Tibial nerve (tissue), 4 donors: ENCODE results near the gene MTA3.

Experiments
- EP300 ChIP-seq, 2 donors: sonication (generic); formaldehyde crosslinking; IDR thresholded peaks; one replicate each; pipeline ENCODE4 v1.6.1; 2017; ENCODE audit warnings: antibody characterized with exemption in 2 of 2, mild to moderate bottlenecking in 1 of 2
- POLR2A ChIP-seq, 2 donors: fragments of 450-650 bp; IDR thresholded peaks; one replicate each; pipeline ENCODE4 v1.6.1; 2017; ENCODE audit warnings: antibody characterized with exemption in 2 of 2, mild to moderate bottlenecking in 2 of 2, moderate library complexity in 2 of 2
- TF ChIP-seq, protein P1 (sequence below), 5 experiments: fragments of 200-600 bp in 3 of 5; fragments of 450-650 bp in 2 of 5; sonication (generic) in 3 of 5; IDR thresholded peaks; one replicate each; pipeline ENCODE4 v1.5.1; 2016 to 2019; ENCODE audit warnings: antibody characterized with exemption in 5 of 5, mild to moderate bottlenecking in 3 of 5, moderate library complexity in 2 of 5

DNA sequence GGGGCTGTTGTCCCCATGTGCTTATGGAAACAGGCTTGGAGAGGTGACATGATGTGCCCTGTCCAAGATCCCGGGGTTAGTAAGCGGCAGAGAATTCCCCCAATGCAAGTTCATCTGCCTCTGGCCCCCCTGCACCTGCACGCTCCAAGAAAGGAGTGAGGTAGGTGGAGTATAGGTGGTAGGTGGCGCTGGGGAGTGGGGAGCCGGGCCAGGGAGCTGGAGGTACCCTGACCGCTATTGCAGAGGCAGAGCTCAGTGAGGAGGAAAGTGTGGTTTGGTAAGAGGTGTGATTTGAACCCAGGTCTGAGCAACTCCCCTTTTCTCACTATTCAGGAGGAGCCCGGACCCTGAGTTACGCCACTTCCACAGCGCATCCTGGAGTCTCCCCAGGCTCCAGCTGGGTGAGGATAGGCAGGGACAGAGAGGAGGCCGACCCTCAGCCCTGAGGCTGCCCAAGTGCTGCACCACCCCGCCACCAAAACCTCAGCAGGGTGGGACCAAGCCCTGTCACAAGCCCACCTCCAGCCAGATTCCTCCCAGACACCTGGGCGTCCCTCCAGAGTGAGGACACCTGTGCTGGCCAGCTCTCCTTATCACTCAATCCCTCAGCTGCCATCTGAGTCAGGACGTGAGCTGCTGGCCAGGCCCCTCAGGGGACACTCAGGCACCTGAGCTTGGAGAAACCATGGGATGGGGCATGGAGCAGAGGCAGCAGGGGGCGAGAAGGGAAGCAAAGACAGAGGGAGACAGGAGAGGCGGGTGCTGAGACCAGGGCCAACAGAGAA, 218.3 kb downstream of the MTA3 start:
- TF ChIP-seq POLR2A (IDR thresholded peaks at IDR 0.05) (no peak), EP300 (IDR thresholded peaks at IDR 0.05) (no peak)
- TF ChIP-seq, protein P1, sequence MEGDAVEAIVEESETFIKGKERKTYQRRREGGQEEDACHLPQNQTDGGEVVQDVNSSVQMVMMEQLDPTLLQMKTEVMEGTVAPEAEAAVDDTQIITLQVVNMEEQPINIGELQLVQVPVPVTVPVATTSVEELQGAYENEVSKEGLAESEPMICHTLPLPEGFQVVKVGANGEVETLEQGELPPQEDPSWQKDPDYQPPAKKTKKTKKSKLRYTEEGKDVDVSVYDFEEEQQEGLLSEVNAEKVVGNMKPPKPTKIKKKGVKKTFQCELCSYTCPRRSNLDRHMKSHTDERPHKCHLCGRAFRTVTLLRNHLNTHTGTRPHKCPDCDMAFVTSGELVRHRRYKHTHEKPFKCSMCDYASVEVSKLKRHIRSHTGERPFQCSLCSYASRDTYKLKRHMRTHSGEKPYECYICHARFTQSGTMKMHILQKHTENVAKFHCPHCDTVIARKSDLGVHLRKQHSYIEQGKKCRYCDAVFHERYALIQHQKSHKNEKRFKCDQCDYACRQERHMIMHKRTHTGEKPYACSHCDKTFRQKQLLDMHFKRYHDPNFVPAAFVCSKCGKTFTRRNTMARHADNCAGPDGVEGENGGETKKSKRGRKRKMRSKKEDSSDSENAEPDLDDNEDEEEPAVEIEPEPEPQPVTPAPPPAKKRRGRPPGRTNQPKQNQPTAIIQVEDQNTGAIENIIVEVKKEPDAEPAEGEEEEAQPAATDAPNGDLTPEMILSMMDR (IDR thresholded peaks at IDR 0.05): no peak
